ENCODE results near the gene CLDN6.

The CLDN6 gene

DNA sequence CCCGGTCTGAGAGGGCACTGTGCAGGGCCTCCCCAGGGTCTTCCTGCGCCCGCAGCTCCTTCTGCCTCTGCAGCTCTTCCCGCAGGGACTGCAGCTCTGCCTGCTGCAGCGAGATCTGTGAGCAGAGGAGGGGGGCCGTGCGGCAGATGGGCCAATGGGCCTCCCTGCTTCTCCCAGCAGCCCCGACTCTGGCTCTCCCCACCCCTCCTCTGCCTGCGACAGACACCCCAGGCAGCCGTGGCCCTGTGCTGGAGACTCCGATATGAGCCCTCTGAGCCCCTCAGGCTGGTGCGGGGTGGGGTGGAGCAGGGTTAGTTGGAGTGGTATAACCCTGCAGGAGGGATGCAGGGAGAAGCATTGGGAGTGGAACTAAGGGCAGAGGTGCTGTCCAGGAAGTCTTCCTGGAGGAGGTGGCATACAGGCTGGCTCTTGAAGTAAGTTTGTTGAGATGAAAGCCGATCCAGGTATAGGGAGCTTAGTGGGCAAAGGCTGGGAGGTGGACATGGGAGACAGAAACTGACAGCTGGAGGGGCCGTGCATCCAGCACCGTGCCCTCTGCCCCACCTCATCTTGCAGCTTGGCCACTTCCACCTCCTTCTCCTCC lies 10.8 kb upstream of the CLDN6 start:
- no peak for TF ChIP-seq TAF1 (IDR thresholded peaks at IDR 0.05; ENCODE audit: low read depth, low read length)
- no peak for TF ChIP-seq POU2F2 (IDR thresholded peaks at IDR 0.05; ENCODE audit: low read depth, low read length)
- TF ChIP-seq POLR2AphosphoS5 (IDR thresholded peaks at IDR 0.05; ENCODE audit: low read depth, low read length): no peak
- TF ChIP-seq POLR2A (IDR thresholded peaks at IDR 0.05; ENCODE audit: low read depth, low read length): no peak
- TF ChIP-seq PAX5 (IDR thresholded peaks at IDR 0.05; ENCODE audit: insufficient read depth, low read length, severe bottlenecking): no peak
- no peak for TF ChIP-seq SPI1 (IDR thresholded peaks at IDR 0.05; ENCODE audit: low read depth, low read length)
- DNase-seq (ENCODE audit: insufficient read length, low spot score) (no peak), FAIRE-seq (no peak)

- no peak for TF ChIP-seq POLR2AphosphoS5 (IDR thresholded peaks at IDR 0.05; ENCODE audit: low read depth, low read length)
- TF ChIP-seq TAF1 (IDR thresholded peaks at IDR 0.05; ENCODE audit: low read depth, low read length): no peak
- TF ChIP-seq POU2F2 (IDR thresholded peaks at IDR 0.05; ENCODE audit: low read depth, low read length): no peak
- TF ChIP-seq PAX5 (IDR thresholded peaks at IDR 0.05; ENCODE audit: insufficient read depth, low read length, severe bottlenecking): no peak
- TF ChIP-seq SPI1 (IDR thresholded peaks at IDR 0.05; ENCODE audit: low read depth, low read length): no peak
- no peak for TF ChIP-seq POLR2A (IDR thresholded peaks at IDR 0.05; ENCODE audit: low read depth, low read length)
- FAIRE-seq: peak; percentile 97
- peak; percentile 88 for DNase-seq (ENCODE audit: insufficient read length, low spot score)
These were observed 10.2 kb upstream of the CLDN6 start for GRCh38 chr16:3027983-3028715.

GRCh38 chr16:3027489-3027795 lies 9.5 kb upstream of the CLDN6 start:
- DNase-seq (ENCODE audit: insufficient read length, low spot score): no peak
- TF ChIP-seq TAF1 (IDR thresholded peaks at IDR 0.05; ENCODE audit: low read depth, low read length) (no peak), POLR2A (IDR thresholded peaks at IDR 0.05; ENCODE audit: low read depth, low read length) (no peak), POLR2AphosphoS5 (IDR thresholded peaks at IDR 0.05; ENCODE audit: low read depth, low read length) (no peak), PAX5 (IDR thresholded peaks at IDR 0.05; ENCODE audit: insufficient read depth, low read length, severe bottlenecking) (no peak), POU2F2 (IDR thresholded peaks at IDR 0.05; ENCODE audit: low read depth, low read length) (no peak), SPI1 (IDR thresholded peaks at IDR 0.05; ENCODE audit: low read depth, low read length) (no peak)
- FAIRE-seq: no peak

- FAIRE-seq (no peak), DNase-seq (ENCODE audit: insufficient read length, low spot score) (no peak)
- TF ChIP-seq POU2F2 (IDR thresholded peaks at IDR 0.05; ENCODE audit: low read depth, low read length) (no peak), PAX5 (IDR thresholded peaks at IDR 0.05; ENCODE audit: insufficient read depth, low read length, severe bottlenecking) (no peak), SPI1 (IDR thresholded peaks at IDR 0.05; ENCODE audit: low read depth, low read length) (no peak), POLR2A (IDR thresholded peaks at IDR 0.05; ENCODE audit: low read depth, low read length) (no peak), TAF1 (IDR thresholded peaks at IDR 0.05; ENCODE audit: low read depth, low read length) (no peak), POLR2AphosphoS5 (IDR thresholded peaks at IDR 0.05; ENCODE audit: low read depth, low read length) (no peak)
These were observed 8.9 kb upstream of the CLDN6 start for GRCh38 chr16:3026609-3027488.

GRCh38 chr16:3026003-3026378 lies 8.0 kb upstream of the CLDN6 start:
- TF ChIP-seq TAF1 (IDR thresholded peaks at IDR 0.05; ENCODE audit: low read depth, low read length): no peak
- no peak for TF ChIP-seq POLR2A (IDR thresholded peaks at IDR 0.05; ENCODE audit: low read depth, low read length)
- no peak for TF ChIP-seq POU2F2 (IDR thresholded peaks at IDR 0.05; ENCODE audit: low read depth, low read length)
- no peak for TF ChIP-seq SPI1 (IDR thresholded peaks at IDR 0.05; ENCODE audit: low read depth, low read length)
- TF ChIP-seq POLR2AphosphoS5 (IDR thresholded peaks at IDR 0.05; ENCODE audit: low read depth, low read length): no peak
- TF ChIP-seq PAX5 (IDR thresholded peaks at IDR 0.05; ENCODE audit: insufficient read depth, low read length, severe bottlenecking): no peak
- FAIRE-seq (no peak), DNase-seq (ENCODE audit: insufficient read length, low spot score) (no peak)

DNA sequence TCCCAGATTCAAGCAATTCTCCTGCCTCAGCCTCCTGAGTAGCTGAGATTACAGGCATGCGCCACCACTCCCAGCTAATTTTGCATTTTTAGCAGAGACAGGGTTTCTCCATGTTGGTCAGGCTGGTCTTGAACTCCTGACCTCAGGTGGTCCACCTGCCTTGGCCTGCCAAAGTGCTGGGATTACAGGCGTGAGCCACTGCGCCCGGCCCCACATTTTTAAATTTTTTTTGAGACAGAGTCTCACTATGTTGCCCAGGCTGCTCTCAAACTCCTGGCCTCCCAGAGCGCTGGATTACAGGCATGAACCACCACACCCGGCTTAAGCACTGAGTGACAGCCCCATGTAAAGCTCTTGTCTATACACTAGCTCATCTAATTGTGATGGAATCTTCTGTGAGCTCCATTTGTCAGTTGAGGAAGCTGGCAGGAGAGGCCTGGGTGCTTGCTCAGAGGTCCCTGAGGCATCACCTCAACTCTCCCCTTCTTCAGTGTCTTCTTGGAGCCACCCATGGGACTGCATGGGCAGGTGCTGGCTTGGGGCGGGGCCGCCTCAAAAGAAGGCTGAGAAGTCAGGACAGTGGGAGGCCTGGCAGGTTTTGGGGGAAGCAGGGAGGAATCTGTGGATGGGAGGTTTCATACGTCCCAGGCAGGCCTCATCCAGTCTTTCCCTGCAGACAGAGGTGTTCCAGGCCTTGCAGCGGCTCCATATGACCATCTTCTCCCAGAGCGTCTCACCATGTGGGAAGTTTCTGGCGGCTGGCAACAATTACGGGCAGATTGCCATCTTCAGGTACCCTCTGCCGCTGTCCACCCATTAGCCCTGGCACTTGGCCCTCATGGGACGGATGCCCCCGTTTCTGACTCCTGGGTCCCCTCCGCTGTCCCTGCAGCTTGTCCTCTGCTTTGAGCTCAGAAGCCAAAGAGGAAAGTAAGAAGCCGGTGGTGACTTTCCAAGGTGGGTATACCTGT lies 7.3 kb upstream of the CLDN6 start:
- TF ChIP-seq POLR2A (IDR thresholded peaks at IDR 0.05; ENCODE audit: low read depth, low read length) (no peak), POU2F2 (IDR thresholded peaks at IDR 0.05; ENCODE audit: low read depth, low read length) (no peak)
- no peak for FAIRE-seq
- no peak for DNase-seq (ENCODE audit: insufficient read length, low spot score)

GRCh38 chr16:3023669-3024478 lies 5.9 kb upstream of the CLDN6 start, which contains the start of the genes HCFC1R1 and THOC6:
HCFC1R1 (minus strand) TSS chr16:3023942; CDS start chr16:3023941, 1 bp downstream.
THOC6 (plus strand) TSS chr16:3024035; CDS start chr16:3024327, 292 bp downstream.
- peak; percentile 91 for DNase-seq (ENCODE audit: insufficient read length, low spot score)
- no peak; the same call in 1 of the 2 replicates for TF ChIP-seq TAF1 (IDR thresholded peaks at IDR 0.05; ENCODE audit: low read depth, low read length)
- TF ChIP-seq POU2F2 (IDR thresholded peaks at IDR 0.05; ENCODE audit: low read depth, low read length): 0 out of 2 replicates have a peak, but pooled peaks have one; percentile 32
- peak; percentile 37 for TF ChIP-seq PAX5 (IDR thresholded peaks at IDR 0.05; ENCODE audit: insufficient read depth, low read length, severe bottlenecking)
- TF ChIP-seq SPI1 (IDR thresholded peaks at IDR 0.05; ENCODE audit: low read depth, low read length): peak; percentile 66
- peak; percentile 85 for TF ChIP-seq POLR2AphosphoS5 (IDR thresholded peaks at IDR 0.05; ENCODE audit: low read depth, low read length)
- TF ChIP-seq POLR2A (IDR thresholded peaks at IDR 0.05; ENCODE audit: low read depth, low read length): peak; percentile 82
- FAIRE-seq: peak; percentile 100

- FAIRE-seq: no peak
- DNase-seq (ENCODE audit: insufficient read length, low spot score): no peak
- no peak for TF ChIP-seq PAX5 (IDR thresholded peaks at IDR 0.05; ENCODE audit: insufficient read depth, low read length, severe bottlenecking)
- no peak for TF ChIP-seq POLR2AphosphoS5 (IDR thresholded peaks at IDR 0.05; ENCODE audit: low read depth, low read length)
- TF ChIP-seq POLR2A (IDR thresholded peaks at IDR 0.05; ENCODE audit: low read depth, low read length): no peak
- TF ChIP-seq SPI1 (IDR thresholded peaks at IDR 0.05; ENCODE audit: low read depth, low read length): no peak
- no peak for TF ChIP-seq TAF1 (IDR thresholded peaks at IDR 0.05; ENCODE audit: low read depth, low read length)
- TF ChIP-seq POU2F2 (IDR thresholded peaks at IDR 0.05; ENCODE audit: low read depth, low read length): no peak
These were observed 5.4 kb upstream of the CLDN6 start for GRCh38 chr16:3023415-3023668.
